ENCODE data around the gene LCE3C.

The LCE3C gene

GRCh38 chr1:152623203-152623844 is 23.3 kb downstream of the LCE3C start:
- Histone ChIP-seq H3K27me3 (ENCODE audit: insufficient read depth, low read length) (no peaks in the 10 kb centered on the region), H3K27ac (ENCODE audit: low read depth, low read length, poor library complexity, severe bottlenecking) (no peak overlapping the region), H3K4me3 (ENCODE audit: low read depth, low read length, poor library complexity, severe bottlenecking) (no peak overlapping the region), H3K9ac (ENCODE audit: low read length) (no peak overlapping the region), H3K4me2 (ENCODE audit: low read length) (no peak overlapping the region), H2AFZ (ENCODE audit: low read length) (no peak overlapping the region), H3K79me2 (ENCODE audit: insufficient read depth, low read length) (no peaks in the 10 kb centered on the region), H3K36me3 (ENCODE audit: insufficient read depth, low read length) (no peaks in the 10 kb centered on the region), H3F3A (ENCODE audit: insufficient read depth, low read length) (no peaks in the 10 kb centered on the region), H3K9me2 (ENCODE audit: low read depth, low read length) (no peaks in the 10 kb centered on the region), H3K4me1 (ENCODE audit: insufficient read depth, low read length, severe bottlenecking) (no peaks in the 10 kb centered on the region), H3K9me3 (ENCODE audit: low read length) (no peaks in the 10 kb centered on the region), H4K20me1 (ENCODE audit: insufficient read depth, low read length) (no peaks in the 10 kb centered on the region)
- TF ChIP-seq EZH2 (IDR thresholded peaks at IDR 0.05; ENCODE audit: borderline replicate concordance, low read length): no peak
- TF ChIP-seq, protein P1, sequence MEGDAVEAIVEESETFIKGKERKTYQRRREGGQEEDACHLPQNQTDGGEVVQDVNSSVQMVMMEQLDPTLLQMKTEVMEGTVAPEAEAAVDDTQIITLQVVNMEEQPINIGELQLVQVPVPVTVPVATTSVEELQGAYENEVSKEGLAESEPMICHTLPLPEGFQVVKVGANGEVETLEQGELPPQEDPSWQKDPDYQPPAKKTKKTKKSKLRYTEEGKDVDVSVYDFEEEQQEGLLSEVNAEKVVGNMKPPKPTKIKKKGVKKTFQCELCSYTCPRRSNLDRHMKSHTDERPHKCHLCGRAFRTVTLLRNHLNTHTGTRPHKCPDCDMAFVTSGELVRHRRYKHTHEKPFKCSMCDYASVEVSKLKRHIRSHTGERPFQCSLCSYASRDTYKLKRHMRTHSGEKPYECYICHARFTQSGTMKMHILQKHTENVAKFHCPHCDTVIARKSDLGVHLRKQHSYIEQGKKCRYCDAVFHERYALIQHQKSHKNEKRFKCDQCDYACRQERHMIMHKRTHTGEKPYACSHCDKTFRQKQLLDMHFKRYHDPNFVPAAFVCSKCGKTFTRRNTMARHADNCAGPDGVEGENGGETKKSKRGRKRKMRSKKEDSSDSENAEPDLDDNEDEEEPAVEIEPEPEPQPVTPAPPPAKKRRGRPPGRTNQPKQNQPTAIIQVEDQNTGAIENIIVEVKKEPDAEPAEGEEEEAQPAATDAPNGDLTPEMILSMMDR (IDR thresholded peaks at IDR 0.05; ENCODE audit: low read length): peak; percentile 56

DNA sequence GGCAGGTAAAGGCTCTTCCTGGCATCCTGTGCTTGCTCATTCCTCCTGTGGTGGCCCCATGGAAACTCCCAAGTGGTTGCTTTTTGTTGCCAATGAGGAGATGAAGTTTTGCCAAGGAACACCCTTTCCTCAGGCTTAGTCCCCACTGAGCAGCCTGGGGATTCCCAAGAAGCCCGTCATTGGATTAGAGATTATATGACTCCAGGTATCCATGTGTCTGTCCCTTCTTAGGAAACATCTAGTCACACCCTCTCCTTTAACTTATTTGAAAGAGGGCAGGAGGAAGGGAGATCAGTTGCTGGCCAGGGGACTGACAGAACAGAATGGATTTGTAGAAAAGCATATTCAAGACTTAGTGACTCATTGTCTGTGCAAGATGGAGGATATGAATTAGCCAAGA is 26.7 kb downstream of the LCE3C start:
- no peaks in the 10 kb centered on the region for H3K9me2 ChIP-seq (ENCODE audit: low read depth, low read length)
- H3K36me3 ChIP-seq (ENCODE audit: insufficient read depth, low read length): no peaks in the 10 kb centered on the region
- H3K9ac ChIP-seq (ENCODE audit: low read length): no peak overlapping the region
- H3K27me3 ChIP-seq (ENCODE audit: insufficient read depth, low read length): no peaks in the 10 kb centered on the region
- no peaks in the 10 kb centered on the region for H4K20me1 ChIP-seq (ENCODE audit: insufficient read depth, low read length)
- no peaks in the 10 kb centered on the region for H3K4me1 ChIP-seq (ENCODE audit: insufficient read depth, low read length, severe bottlenecking)
- H3K4me2 ChIP-seq (ENCODE audit: low read length): no peak overlapping the region
- no peak overlapping the region for H3K4me3 ChIP-seq (ENCODE audit: low read depth, low read length, poor library complexity, severe bottlenecking)
- no peak for TF ChIP-seq EZH2 (IDR thresholded peaks at IDR 0.05; ENCODE audit: borderline replicate concordance, low read length)
- TF ChIP-seq, protein P1 (IDR thresholded peaks at IDR 0.05; ENCODE audit: low read length): no peak
- no peaks in the 10 kb centered on the region for H3F3A ChIP-seq (ENCODE audit: insufficient read depth, low read length)
- H3K9me3 ChIP-seq (ENCODE audit: low read length): no peaks in the 10 kb centered on the region
- H2AFZ ChIP-seq (ENCODE audit: low read length): no peak overlapping the region
- H3K27ac ChIP-seq (ENCODE audit: low read depth, low read length, poor library complexity, severe bottlenecking): no peak overlapping the region
- H3K79me2 ChIP-seq (ENCODE audit: insufficient read depth, low read length): no peaks in the 10 kb centered on the region

- Histone ChIP-seq H4K20me1 (ENCODE audit: insufficient read depth, low read length) (no peaks in the 10 kb centered on the region), H3K9ac (ENCODE audit: low read length) (no peak overlapping the region), H3K4me1 (ENCODE audit: insufficient read depth, low read length, severe bottlenecking) (no peaks in the 10 kb centered on the region), H3K9me3 (ENCODE audit: low read length) (no peaks in the 10 kb centered on the region), H3K4me3 (ENCODE audit: low read depth, low read length, poor library complexity, severe bottlenecking) (no peak overlapping the region), H3K9me2 (ENCODE audit: low read depth, low read length) (no peaks in the 10 kb centered on the region), H3K79me2 (ENCODE audit: insufficient read depth, low read length) (no peaks in the 10 kb centered on the region), H3F3A (ENCODE audit: insufficient read depth, low read length) (no peaks in the 10 kb centered on the region), H3K36me3 (ENCODE audit: insufficient read depth, low read length) (no peaks in the 10 kb centered on the region), H3K27ac (ENCODE audit: low read depth, low read length, poor library complexity, severe bottlenecking) (no peak overlapping the region), H3K4me2 (ENCODE audit: low read length) (no peak overlapping the region), H2AFZ (ENCODE audit: low read length) (no peak overlapping the region), H3K27me3 (ENCODE audit: insufficient read depth, low read length) (no peaks in the 10 kb centered on the region)
- no peak for TF ChIP-seq EZH2 (IDR thresholded peaks at IDR 0.05; ENCODE audit: borderline replicate concordance, low read length)
- TF ChIP-seq, protein P1 (IDR thresholded peaks at IDR 0.05; ENCODE audit: low read length): no peak
Observed at GRCh38 chr1:152630596-152630995, 30.6 kb downstream of the LCE3C start.

Data from OCI-LY1 (cell line).